Astrocyte of the hippocampus (primary cell): ENCODE measurements around the gene CCDC148.

Experiments used
- DNase-seq: peaks from one replicate; pipeline ENCODE4 v3.0.0; 2011; ENCODE audit warnings: low read depth, low spot score

The CCDC148 gene

DNA sequence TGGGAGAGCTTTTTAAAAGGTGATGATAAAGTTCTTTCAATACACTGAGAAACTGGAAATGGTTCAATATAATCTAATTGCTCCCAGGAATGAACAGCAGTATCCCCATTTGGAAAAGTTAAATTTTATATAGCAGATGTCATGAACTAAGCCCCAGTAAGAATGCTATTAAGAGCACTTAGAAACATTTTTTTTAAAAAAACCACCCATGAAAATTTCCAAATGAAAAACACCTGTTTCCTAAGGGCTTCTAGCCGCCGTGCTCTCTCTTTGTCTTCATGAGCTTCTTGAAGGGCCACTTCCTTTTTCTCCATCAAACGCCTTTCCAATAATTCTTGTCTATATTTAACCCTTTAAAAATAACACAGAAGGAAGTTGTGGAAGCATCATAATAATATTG is 277.9 kb downstream of the CCDC148 start:
- DNase-seq, result no peak

DNA sequence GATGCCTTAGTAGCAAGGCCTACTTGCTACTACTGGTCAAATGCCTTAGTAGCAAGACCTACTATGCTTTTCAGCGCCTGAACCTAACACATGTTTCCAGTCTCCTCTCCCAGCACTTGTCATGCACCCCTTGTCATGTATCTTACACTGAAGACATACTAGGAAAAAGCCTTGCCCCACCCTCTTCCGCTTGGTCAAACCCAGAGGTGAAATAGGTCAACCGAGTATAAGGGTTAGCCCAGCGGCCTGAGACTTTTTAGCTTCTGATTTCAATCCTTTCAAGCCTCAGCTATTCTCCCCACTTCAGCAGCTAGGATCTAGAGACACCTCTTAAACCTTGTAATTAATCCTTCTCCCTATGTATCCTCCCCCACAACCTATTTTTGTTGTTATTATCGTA is 281.6 kb downstream of the CCDC148 start:
- no peak for DNase-seq

DNA sequence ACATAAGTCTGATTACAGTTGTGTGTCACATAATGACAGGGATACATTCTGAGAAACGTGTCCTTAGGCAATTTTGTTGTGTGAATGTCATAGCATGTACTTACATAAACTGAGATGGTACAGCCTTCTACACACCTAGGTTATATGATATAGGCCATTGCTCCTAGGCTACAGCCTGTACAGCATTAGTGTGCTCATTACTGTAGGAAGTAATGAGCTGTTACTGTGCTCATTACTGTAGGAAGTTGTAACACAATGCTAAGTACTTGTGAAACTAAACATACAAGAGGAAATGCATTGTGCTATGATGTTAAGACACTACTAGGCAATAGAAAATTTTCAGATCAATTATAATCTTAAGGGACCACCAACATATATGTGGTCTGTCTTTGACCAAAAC is 282.1 kb downstream of the CCDC148 start:
- DNase-seq, result no peak

DNA sequence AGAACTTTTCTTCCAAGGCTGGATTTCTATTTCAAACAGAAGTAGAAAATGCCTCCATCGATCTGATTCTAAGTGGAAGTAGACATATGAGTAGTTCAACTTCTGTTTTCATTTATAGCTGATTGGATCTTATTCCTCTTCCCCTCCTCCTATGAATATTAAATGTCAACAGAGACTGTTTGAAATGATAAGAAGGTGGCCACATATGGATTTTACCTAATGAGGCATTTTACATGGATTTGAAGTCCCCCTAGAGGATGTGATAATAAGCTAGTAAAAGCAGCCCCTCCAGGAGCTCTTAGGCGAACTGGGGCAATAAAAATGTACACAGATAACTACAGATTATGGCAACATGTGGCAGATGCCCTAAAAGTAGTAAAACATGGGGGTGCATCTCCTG is 283.8 kb downstream of the CCDC148 start:
- DNase-seq, result no peak

DNA sequence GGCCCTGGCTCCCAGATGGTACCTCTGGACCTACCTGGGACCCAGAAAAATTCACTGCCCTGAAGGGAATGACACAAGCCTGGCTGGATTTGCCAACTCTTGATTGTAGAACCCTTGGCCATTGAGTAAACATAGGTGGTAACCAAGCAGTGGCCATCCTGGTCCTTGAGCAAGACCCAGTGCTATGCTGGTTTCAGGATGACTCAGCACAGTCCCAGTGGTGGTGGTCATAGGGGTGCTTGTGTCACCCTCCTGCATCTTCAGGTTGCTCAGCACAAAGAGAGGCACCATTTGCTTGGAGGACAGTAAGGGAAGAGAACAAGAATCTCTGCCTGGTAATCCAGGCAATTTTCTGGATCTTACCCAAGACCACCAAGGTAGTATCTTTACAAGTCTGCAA is 302.0 kb downstream of the CCDC148 start:
- no peak for DNase-seq

DNA sequence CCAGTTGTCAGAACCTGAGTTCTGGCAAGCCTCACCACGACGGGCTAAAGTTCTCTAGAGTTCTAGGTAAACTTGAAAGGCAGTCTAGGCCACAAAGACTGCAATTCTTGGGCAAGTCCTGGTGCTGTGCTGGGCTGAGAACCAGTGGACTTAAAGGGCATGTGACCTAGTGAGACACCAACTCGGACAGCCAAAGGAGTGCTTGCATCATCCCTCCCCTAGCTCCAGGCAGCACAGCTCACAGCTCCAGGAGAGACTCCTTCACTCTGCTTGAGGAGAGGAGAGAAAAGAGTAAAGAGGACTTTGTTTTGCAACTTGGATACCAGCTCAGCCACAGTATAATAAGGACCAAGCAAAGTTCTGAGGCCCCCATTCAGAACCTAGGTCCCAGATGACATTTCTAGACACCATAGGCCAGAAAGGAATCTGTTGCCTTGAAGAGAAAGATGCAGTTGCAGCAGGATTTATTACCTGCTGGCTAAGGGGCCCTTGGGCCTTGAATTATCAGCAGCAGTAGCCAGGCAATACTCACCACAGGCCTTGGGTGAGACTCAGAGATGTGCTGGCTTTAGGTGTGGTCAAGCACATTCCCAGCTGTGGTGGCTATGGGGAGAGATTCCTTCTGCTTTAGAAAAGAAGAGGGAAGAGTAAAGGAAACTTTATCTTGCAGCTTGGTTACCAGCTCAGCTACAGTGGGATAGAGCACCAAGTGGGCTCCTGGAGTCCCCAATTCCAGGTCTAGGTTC is 303.1 kb downstream of the CCDC148 start:
- DNase-seq, result no peak

DNA sequence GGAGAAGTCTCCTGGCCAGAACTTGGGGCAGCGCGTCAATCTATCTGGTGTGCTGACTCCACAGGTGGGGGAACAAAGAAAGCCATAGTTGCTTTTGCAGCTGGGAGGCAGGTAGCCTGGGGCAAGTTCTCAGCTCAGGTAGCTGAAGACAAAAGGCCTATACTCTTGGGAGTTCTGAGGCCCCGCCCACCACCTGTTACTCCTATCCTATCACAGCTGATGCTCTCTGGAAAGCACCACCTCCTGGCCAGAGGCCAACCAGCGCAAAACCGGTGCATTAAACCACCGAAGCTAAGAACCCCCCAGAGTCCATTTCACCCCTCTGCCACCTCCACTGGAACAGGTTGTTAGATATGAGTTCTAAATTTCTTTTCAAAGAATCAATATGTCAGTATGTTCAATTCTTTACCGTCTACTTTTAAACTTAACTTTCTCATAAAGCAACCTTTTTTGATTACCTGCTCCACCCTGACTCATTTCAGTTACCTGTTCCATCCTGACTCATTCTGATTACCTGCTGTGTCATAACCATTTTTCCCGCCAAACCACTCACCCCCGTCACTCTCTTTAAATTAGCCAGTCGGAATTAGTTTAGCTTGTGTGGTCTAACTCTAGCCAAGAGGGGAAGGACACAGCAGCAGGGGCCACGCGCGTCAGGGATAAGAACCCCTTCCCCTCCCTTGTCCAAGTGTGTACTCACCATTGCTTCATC is 311.5 kb downstream of the CCDC148 start:
- DNase-seq, result no peak

DNA sequence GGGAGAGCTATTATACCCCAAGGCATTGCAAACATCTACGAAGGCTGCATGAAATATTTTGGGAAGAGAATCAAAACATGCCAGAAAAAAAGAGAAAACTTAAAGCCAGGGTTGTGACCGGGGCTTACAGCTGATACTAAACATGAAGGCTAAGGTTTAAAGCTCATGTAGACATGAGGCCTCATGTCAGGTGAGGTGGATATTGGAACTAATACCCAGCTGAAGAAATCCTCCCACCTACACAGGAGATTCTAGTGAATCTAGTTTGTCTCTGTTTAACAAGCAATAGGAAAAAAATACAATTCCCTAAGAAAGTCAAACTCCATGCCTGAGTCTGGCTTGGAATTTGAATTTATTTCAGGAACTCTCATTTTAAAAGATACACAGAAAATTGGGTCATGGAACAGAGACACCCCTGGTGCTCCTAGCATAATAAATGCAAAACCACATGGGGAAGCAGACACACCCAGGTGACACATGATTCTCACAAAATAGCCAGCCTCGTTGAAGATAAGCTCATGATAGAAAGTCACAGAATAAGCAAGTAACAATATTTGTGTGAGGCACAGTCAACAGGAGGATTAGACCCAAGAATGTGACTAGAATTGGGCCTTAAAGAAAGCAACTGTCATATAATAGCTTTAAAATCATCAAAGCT is 312.7 kb downstream of the CCDC148 start:
- no peak for DNase-seq

DNA sequence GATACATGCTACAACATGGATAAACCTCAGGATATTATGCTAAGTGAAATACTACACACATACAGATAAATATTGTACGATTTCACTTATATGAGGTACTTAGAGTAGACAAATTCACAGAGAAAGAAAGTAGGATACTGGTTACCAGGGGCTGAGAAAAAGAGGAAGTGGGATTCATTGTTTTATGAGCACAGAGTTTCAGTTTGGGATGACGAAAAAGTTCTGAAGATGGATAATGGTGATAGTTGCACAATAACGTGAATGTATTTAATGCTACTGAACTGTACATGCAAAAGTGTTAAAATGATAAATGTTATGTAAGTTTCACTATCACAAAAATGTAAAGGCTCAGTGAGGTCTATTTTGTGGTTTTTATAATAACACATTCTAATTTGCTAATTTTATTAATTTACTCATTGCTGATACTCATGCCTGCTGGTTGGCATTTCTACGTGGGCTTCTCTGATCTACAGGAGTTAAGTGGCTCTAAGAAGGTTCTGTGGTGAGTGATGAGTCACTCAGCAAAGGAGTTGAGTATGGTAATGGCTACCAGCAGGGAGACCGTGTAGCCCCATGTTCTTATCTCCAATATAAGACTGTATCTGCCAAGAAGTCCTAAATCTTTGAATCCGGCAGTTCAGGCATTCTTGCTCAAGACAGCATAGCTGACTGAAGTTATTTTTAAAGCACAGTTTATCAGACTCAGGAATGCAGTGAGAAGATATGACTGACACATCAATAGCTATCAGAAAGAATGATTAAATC is 313.8 kb downstream of the CCDC148 start:
- DNase-seq, result peak; percentile 29

DNA sequence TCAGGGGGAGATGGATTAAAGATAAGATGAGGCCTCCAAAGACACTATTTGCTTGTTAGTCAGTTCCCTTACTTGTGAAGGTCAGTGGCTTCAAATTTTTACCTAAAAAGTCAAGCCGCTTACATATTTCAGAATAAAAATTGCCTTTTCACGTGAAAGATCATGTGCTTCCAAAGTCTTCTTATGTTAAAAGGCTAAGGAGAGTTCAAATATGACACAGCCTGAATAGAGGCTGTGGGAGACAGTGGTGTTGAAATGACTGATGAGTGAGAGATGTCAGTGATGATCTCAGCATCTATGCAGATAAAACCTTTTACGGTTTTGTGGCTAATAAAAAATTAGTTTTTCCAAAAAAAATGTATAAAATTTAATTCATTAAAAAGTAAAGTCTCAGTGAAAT is 314.4 kb downstream of the CCDC148 start:
- DNase-seq, result no peak

DNA sequence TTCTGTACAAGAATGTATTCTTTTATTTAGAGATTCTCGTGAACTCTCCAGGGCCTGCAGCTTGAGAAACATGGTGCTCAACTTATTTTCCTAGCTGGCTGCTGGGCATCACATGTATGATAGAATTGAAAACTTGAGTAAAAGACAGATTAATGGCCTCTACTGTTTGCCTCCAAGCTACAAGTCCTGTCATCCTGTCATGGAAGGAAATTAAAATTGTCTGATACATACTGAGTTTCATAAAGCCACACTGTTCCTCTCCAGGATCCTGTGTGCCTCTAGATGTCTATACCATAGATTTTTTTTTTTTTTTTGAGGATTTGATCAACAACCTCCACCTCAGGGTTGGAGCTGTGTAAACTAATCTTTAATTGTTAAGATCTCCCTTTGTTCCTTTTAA is 316.4 kb downstream of the CCDC148 start:
- DNase-seq, result no peak

DNA sequence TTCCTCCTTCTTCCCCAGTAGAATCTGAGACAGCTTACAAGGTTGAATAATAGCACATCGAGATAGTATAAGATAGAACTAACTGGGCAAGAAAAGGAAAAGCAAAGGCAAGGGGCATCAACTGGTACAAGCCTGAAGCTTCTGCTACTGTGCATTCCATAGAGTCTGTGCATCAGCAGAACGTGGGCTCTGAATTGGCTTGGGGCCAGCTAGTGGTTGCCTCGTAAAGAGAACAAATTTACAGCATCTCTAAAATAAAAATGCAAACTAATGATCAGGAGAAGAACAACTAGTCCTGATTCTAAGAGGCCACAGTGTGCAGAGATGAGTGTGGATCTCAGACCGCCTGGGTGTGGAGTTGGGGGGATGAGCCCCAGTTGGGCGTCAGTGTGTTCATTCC is 318.3 kb downstream of the CCDC148 start:
- DNase-seq, result no peak

DNA sequence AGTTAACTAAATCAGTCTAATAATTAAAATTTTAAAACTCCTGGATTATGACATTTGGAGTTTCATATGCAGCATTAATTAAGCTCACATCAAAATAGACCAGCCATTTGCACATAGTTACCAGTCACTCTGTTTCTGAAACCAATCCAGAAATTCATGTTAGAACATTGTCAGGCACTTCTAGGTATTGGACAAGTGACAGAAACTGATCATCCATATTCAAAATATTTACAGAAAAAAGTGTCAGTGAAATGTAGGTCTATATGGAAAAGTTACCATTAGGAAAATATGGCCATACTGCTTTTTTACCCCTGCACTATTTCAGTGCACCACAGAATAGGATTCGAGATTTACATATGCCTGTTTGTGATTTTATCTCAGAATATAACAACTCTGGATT is 321.5 kb downstream of the CCDC148 start:
- no peak for DNase-seq

DNA sequence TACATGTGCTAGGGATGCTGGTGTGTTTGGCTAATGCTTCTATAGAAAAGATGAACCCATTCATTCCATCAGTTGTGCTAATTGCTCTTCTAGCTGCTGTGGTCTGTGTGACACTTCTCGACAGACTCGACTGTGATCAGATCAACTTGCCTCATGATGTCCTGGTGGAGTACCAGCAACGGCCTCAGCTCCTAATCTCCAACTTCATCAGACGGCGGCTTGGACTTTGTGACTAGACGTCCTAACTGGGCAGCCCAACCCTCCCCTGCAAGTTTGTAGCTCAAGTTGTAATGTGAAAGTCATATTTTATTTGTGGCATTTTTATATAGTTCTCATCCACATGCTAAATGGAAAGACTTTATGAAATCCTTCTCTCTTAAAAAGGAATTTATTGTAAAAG is 321.9 kb downstream of the CCDC148 start:
- DNase-seq, result no peak

DNA sequence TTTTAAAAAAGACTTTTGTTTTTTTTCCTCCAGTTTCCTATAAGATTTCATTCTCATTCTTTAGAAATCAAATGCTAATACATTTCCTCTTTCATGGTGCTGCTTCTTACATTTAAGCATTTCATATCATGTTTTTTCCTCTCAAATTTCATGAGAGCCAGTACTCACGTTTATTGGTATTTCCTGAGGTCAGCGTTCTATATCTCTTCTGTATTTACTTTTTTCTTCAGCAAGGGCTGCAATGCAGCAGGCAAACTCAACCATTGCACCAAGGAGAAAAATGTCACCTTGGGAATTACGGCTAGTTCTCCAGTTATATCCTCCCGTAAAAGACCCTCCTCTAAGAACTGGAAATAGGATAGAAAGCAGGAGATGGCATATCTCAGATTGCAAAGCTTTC is 322.5 kb downstream of the CCDC148 start:
- no peak for DNase-seq

DNA sequence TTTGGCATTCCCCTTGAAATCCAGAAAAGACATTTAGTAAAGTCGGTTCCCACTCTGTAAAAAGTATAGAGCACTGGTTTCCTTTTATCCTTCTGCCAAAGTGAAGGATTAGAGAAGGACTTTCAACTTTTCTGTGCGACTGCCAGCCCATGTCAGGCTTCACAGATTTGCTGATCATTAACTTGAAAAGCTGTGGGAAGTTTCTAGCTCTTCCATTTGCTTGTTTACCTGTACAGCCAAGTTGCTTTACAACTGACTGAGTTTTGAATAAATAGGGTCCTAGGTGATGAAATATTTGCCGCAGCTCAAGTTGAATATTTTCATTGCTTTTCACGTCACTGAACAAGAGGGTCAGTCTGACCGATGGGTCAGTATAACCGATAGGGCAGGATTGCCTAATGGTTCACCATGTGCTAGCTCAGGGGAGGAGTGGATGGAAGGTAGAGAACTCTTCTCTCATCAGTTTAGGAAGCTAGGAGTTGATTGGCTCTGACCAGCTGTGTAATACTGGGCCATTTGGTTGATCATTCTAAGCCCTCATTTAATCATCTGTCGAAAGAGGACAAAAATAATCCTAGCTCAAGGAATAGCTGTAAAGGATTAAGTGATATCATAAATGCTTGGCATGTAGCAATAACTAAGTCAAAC is 324.5 kb downstream of the CCDC148 start:
- DNase-seq, result peak; percentile 28

DNA sequence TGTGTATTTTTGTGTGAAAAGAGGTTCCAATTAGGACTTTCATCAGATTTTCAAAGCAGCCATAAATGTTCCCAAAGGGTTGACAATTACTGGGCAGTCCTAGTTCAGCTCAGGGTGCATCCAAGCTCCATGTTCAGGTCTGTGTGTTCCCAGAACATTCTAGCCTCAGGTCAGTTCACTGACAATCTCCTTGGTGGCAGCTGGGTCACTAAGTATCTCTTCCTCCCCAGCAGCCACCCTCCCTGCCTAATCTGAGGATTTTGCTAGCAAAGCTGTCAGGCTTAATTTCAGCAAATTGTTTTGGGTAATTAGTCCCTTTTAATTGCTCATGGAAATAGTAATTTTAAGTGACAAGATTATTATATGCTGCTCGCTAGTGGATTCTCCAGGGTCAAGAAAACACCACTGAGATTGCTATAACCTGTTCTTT is 325.1 kb downstream of the CCDC148 start:
- no peak for DNase-seq

DNA sequence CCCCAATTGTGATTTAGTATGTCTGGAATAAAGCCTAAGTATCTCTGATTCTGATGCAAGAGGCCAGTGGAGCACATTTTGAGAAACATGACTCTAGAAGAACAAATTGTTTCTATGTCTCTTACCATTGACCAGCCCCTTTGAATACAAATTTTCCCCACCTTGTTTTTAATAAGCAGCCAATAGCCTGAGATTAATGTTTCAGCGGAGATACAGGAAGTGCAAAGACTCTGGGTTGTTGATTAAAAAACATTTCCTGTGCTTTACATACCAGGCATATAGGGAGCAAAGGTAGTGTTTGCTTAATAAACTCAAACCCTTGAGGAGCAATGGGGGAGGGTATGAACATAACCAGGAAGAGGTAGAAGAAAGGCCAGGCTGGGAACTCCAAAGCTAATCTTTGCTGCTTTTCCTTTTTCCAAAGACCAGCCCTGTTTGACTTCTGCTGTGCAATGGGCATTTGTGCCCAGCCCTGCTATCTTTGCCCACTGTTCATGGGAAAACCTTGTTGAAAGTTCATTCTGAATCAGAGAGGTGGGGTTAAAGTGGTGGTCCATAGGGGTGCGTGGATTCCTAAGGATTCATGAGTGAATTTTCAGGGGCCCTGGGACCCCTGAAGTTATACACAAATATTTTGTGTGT is 325.6 kb downstream of the CCDC148 start:
- DNase-seq, result no peak

DNA sequence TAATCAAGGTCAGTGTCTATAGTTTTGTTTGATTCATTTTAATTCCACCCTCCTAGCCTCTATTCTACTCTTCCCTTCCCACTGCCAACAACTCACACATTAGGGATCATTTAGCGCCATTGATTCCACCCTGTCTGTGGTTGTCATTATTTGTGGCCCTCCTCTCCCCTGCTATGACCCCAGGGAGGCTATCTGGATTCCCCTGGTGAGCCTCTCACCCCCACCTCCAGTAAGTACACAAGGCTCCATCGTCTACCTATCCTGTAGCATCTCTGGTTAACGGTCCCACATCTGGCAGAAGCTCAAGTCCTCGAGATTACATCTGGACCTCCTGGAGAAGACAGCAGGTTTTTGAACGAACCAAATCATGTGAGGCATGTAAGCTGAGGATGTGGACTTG is 327.5 kb downstream of the CCDC148 start:
- DNase-seq, result no peak

DNA sequence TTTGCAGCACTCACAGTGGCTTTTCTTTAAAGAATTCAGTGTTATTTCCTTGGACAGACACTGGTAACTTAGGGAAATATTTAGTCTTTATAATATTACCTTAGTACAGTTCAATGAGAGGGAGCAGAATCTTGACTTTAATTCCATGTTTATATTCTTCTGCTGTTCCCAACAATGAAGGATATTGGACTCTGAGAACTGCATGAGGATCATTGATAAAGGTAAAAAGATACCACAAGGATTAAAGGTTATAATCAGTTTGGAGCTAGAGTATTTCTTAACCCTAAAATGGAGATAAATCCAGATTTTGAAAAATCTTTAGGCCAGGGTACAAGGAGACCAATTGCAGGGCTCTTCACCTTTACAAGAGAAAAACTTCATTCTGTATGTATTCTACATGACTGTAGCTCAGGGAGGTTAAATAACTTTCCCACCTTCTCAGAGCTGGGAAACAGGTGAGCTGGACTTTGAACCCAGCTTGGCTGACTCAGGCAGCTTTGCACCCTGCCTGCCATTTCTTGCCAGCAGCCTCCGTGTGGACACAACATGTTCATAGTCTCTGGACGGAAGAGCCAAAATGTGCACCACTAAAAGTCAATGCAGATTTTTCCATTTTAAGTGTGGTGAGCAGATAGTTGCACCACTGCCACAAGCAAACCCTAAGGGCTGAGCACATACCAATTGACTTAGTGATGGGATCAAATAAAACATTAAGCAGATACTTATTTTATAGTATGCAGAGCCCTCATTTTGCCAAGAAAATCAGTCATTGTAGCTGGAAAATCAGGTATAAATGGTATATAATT is 328.2 kb downstream of the CCDC148 start:
- no peak for DNase-seq
